ENCODE results near the gene KCTD11.

DNA sequence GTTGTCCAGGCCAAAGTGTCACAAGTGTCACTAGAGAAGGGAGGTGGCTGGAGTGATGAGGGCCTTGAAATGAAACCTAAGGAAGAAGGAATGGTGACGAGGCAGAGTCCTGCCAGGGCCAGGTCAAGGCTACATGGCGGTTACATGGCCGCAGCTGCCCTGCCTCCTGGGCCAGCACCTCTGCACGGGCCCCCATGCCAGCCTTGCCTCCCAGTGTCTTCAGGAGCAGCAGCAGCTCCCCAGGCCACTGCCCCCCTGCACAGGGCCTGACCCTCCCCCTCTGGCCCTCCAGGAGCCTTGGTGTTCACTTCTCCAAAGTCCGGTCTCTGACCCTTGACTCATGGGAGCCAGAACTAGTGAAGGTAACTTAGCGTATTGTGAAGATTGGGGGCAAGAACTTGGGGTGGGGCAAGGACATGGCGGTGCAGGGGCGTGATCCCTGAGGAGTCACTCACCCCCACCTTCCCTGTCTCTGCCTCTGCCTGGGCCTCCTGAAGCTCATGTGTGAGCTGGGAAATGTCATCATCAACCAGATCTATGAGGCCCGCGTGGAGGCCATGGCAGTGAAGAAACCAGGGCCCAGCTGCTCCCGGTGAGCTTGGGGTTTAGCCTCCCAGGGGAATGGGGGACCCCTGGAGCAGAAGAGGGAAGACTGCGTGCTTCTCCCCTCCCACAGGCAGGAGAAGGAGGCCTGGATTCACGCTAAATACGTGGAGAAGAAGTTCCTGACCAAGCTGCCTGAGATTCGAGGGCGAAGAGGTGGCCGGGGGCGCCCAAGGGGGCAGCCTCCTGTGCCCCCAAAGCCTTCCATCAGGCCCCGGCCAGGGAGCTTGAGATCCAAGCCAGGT is 4.1 kb upstream of the KCTD11 start:
- TF ChIP-seq EZH2 (IDR thresholded peaks at IDR 0.05) (no peak), JUND (IDR thresholded peaks at IDR 0.05) (no peak), RAD21 (IDR thresholded peaks at IDR 0.05; ENCODE audit: low read depth) (no peak), POLR2AphosphoS5 (IDR thresholded peaks at IDR 0.05; ENCODE audit: low read depth, low read length) (no peak), EZH2phosphoT487 (IDR thresholded peaks at IDR 0.05; ENCODE audit: borderline replicate concordance) (no peak), POLR2A (IDR thresholded peaks at IDR 0.05; ENCODE audit: borderline replicate concordance, extremely low read depth, insufficient read depth, insufficient read length) (no peak), YY1 (IDR thresholded peaks at IDR 0.05; ENCODE audit: extremely low read depth, insufficient replicate concordance, low read depth, low read length) (no peak)
- TF ChIP-seq, protein P1, sequence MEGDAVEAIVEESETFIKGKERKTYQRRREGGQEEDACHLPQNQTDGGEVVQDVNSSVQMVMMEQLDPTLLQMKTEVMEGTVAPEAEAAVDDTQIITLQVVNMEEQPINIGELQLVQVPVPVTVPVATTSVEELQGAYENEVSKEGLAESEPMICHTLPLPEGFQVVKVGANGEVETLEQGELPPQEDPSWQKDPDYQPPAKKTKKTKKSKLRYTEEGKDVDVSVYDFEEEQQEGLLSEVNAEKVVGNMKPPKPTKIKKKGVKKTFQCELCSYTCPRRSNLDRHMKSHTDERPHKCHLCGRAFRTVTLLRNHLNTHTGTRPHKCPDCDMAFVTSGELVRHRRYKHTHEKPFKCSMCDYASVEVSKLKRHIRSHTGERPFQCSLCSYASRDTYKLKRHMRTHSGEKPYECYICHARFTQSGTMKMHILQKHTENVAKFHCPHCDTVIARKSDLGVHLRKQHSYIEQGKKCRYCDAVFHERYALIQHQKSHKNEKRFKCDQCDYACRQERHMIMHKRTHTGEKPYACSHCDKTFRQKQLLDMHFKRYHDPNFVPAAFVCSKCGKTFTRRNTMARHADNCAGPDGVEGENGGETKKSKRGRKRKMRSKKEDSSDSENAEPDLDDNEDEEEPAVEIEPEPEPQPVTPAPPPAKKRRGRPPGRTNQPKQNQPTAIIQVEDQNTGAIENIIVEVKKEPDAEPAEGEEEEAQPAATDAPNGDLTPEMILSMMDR (IDR thresholded peaks at IDR 0.05 in 2 of 3, conservative IDR thresholded peaks at IDR 0.05 in 1 of 3; ENCODE audit: borderline replicate concordance in 1 of 3, insufficient read depth in 1 of 3, low read depth in 2 of 3, low read length in 2 of 3), result no peak
- TF ChIP-seq, protein P2, sequence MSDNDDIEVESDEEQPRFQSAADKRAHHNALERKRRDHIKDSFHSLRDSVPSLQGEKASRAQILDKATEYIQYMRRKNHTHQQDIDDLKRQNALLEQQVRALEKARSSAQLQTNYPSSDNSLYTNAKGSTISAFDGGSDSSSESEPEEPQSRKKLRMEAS (IDR thresholded peaks at IDR 0.05), result no peak
- TF ChIP-seq, protein P3, sequence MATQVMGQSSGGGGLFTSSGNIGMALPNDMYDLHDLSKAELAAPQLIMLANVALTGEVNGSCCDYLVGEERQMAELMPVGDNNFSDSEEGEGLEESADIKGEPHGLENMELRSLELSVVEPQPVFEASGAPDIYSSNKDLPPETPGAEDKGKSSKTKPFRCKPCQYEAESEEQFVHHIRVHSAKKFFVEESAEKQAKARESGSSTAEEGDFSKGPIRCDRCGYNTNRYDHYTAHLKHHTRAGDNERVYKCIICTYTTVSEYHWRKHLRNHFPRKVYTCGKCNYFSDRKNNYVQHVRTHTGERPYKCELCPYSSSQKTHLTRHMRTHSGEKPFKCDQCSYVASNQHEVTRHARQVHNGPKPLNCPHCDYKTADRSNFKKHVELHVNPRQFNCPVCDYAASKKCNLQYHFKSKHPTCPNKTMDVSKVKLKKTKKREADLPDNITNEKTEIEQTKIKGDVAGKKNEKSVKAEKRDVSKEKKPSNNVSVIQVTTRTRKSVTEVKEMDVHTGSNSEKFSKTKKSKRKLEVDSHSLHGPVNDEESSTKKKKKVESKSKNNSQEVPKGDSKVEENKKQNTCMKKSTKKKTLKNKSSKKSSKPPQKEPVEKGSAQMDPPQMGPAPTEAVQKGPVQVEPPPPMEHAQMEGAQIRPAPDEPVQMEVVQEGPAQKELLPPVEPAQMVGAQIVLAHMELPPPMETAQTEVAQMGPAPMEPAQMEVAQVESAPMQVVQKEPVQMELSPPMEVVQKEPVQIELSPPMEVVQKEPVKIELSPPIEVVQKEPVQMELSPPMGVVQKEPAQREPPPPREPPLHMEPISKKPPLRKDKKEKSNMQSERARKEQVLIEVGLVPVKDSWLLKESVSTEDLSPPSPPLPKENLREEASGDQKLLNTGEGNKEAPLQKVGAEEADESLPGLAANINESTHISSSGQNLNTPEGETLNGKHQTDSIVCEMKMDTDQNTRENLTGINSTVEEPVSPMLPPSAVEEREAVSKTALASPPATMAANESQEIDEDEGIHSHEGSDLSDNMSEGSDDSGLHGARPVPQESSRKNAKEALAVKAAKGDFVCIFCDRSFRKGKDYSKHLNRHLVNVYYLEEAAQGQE (IDR thresholded peaks at IDR 0.05; ENCODE audit: low read depth), result no peak
